GM12878 (cell line): ENCODE data around the gene MEP1A. TPM values are rescaled to one million over a fixed set of nuclear protein-coding genes. Genes with fewer than 3 reads are reported as not detected.

Experiments used
- ATAC-seq: fragments of 200-7000 bp; cut with Tn5 transposase; 3 replicates; pipeline ENCODE4 v1.9.1; 2020; ENCODE audit warnings: mild to moderate bottlenecking, moderate library complexity
- BruUV-seq: library from RNA; stranded (reverse); fragments of 400-500 nt; replicated peaks from 2 replicates; lab custom pipeline; 2021; lab: Mats Ljungman, UMichigan
- CTCF ChIA-PET: fragments of 300-600 bp; sonication (Branson Sonifier 250); formaldehyde crosslinking; extraction: SDS; loops from one replicate; lab custom pipeline; 2021; ENCODE audit warnings: inconsistent platforms; lab: Yijun Ruan, JAX
- POLR2A ChIA-PET: fragments of 350-600 bp; formaldehyde crosslinking; extraction: SDS; loops from one replicate; lab custom pipeline; 2021; ENCODE audit warnings: inconsistent platforms; lab: Charles Lee
- RAD21 ChIA-PET: fragments of 300-600 bp; sonication (Branson Sonifier 250); formaldehyde crosslinking; loops from one replicate; lab custom pipeline; 2023; ENCODE audit warnings: antibody characterized with exemption; ENCODE audit not compliant: unreplicated experiment; lab: Charles Lee
- SMC1A ChIA-PET: fragments of 300-600 bp; sonication (Branson Sonifier 250); formaldehyde crosslinking; loops from one replicate; lab custom pipeline; 2023; ENCODE audit not compliant: unreplicated experiment, uncharacterized antibody; lab: Charles Lee
- DNase-seq: peaks from one replicate; pipeline ENCODE4 v3.0.0-alpha.2; 2011; ENCODE audit warnings: low read depth, low spot score
- FAIRE-seq: peaks from 3 replicates; lab custom pipeline; 2011; peaks lifted over from hg19 to GRCh38; lab: Jason Lieb, UNC
- H2AFZ ChIP-seq: 2 replicates; pipeline ENCODE4 v1.6.0; 2011; ENCODE audit warnings: low read depth, low read length, control low read depth; ENCODE audit not compliant: control insufficient read depth
- H3K27ac ChIP-seq: 2 replicates; pipeline ENCODE4 v1.5.1; 2011; ENCODE audit warnings: control low read depth; ENCODE audit not compliant: control insufficient read depth, insufficient read depth
- H3K27me3 ChIP-seq, 2 experiments: replicated peaks in 1 of 2; 2 replicates each; pipeline versions ENCODE4 v1.6.0 to v1.6.1; 2011; ENCODE audit warnings: low read length in 1 of 2; ENCODE audit not compliant: control insufficient read depth in 2 of 2, insufficient read depth in 2 of 2
- H3K36me3 ChIP-seq, 2 experiments: 2 replicates each; pipeline ENCODE4 v1.5.1; 2011; ENCODE audit warnings: low read length in 1 of 2; ENCODE audit not compliant: control insufficient read depth in 2 of 2, insufficient read depth in 2 of 2
- H3K4me1 ChIP-seq: 2 replicates; pipeline ENCODE4 v1.6.1; 2011; ENCODE audit warnings: mild to moderate bottlenecking, low read length, moderate library complexity, mixed read lengths; ENCODE audit not compliant: control insufficient read depth, insufficient read depth
- H3K4me2 ChIP-seq: 2 replicates; pipeline ENCODE4 v1.6.0; 2011; ENCODE audit warnings: control low read depth; ENCODE audit not compliant: control insufficient read depth, insufficient read depth
- H3K4me3 ChIP-seq: fragments of 200-600 bp; sonication (generic); 2 replicates; pipeline ENCODE4 v1.5.1; 2016
- H3K79me2 ChIP-seq: 2 replicates; pipeline ENCODE4 v1.6.0; 2011; ENCODE audit warnings: low read length; ENCODE audit not compliant: control insufficient read depth, insufficient read depth
- H3K9ac ChIP-seq: 2 replicates; pipeline ENCODE4 v1.8.0; 2011; ENCODE audit warnings: low read length, control low read depth, mixed read lengths; ENCODE audit not compliant: control insufficient read depth, insufficient read depth
- H3K9me3 ChIP-seq: replicated peaks from 3 replicates; pipeline ENCODE4 v1.5.1; 2011; ENCODE audit warnings: mild to moderate bottlenecking, low read length; ENCODE audit not compliant: control insufficient read depth, insufficient read depth
- H4K20me1 ChIP-seq: 2 replicates; pipeline ENCODE4 v1.6.0; 2011; ENCODE audit not compliant: control insufficient read depth, insufficient read depth
- ATF3 ChIP-seq: IDR thresholded peaks from 2 replicates; pipeline ENCODE4 v1.6.1; 2011; ENCODE audit warnings: low read depth, mild to moderate bottlenecking, low read length, moderate library complexity, borderline replicate concordance; ENCODE audit errors: extremely low read depth
- E2F4 ChIP-seq: IDR thresholded peaks from 2 replicates; pipeline ENCODE4 v1.6.1; 2012; ENCODE audit warnings: low read depth, low read length, improper control_type of control experiment
- FOXK2 ChIP-seq: fragments of 450-650 bp; IDR thresholded peaks from 2 replicates; pipeline ENCODE4 v1.6.1; 2017; ENCODE audit warnings: mild to moderate bottlenecking, moderate library complexity
- GABPA ChIP-seq: IDR thresholded peaks from 2 replicates; pipeline ENCODE4 v1.6.1; 2014; ENCODE audit warnings: antibody characterized with exemption, low read depth, mild to moderate bottlenecking, inconsistent platforms
- HDGF ChIP-seq: fragments of 450-650 bp; IDR thresholded peaks from 2 replicates; pipeline ENCODE4 v1.6.1; 2016; ENCODE audit warnings: antibody characterized with exemption
- KDM1A ChIP-seq: fragments of 200-600 bp; sonication (generic); IDR thresholded peaks from 2 replicates; pipeline ENCODE4 v1.6.1; 2016; ENCODE audit warnings: borderline replicate concordance
- MEF2B ChIP-seq: fragments of 450-650 bp; IDR thresholded peaks from 2 replicates; pipeline ENCODE4 v1.6.1; 2018; ENCODE audit warnings: mild to moderate bottlenecking, moderate library complexity; ENCODE audit not compliant: partially characterized antibody, poor library complexity, severe bottlenecking
- NR2C1 ChIP-seq: fragments of 450-650 bp; IDR thresholded peaks from 2 replicates; pipeline ENCODE4 v1.6.1; 2017; ENCODE audit warnings: antibody characterized with exemption, mild to moderate bottlenecking, moderate library complexity
- POLR2A ChIP-seq: IDR thresholded peaks from 2 replicates; pipeline ENCODE4 v1.6.1; 2011; ENCODE audit warnings: low read depth, mild to moderate bottlenecking, low read length
- SUZ12 ChIP-seq: fragments of 200-600 bp; sonication (generic); IDR thresholded peaks from one replicate; pipeline ENCODE4 v1.6.1; 2018; ENCODE audit warnings: antibody characterized with exemption, mild to moderate bottlenecking; ENCODE audit not compliant: unreplicated experiment
- WGBS: methylation state at CpG from one replicate; pipeline ENCODE4 v1.1.6; 2016; ENCODE audit warnings: low lambda C conversion rate; ENCODE audit not compliant: insufficient replicate concordance, insufficient coverage; ENCODE audit errors: missing lambda C conversion rate; 5-methylcytosine and 5-hydroxymethylcytosine counted together
- in situ Hi-C: fragments of 300-500 bp; cut with MboI; formaldehyde crosslinking; loops from 9 replicates; pipeline ENCODE4 v1.14.3; 2018; ENCODE audit warnings: mixed read lengths
- intact Hi-C: fragments of 100-400 bp; cut with micrococcal nuclease; formaldehyde crosslinking; loops from one replicate; pipeline ENCODE4 v1.14.2; 2022; ENCODE audit not compliant: unreplicated experiment
- polyA plus RNA-seq, 11 experiments: library from polyadenylated mRNA; depleted of rRNA in 4 of 11; unstranded in 6 of 11; stranded (reverse) in 5 of 11; fragments of >200 nt; fragmentation: Nextera tagmentation in 4 of 11; fragmentation: Illumina TruSeq in 1 of 11; extraction: Ambion mirVana in 4 of 11; extraction: Trizol in 1 of 11; gene quantifications; 1 replicate in 1 of 11; 2 replicates in 10 of 11; pipeline versions ENCODE4 v1.2.1 to v1.2.3, GENCODE V29; 2011 to 2016; ENCODE audit warnings: inconsistent platforms in 2 of 11, missing spikeins in 2 of 11, low read depth in 1 of 11
- total RNA-seq, 4 experiments: library from RNA; depleted of rRNA in 3 of 4; stranded (reverse); fragments of >200 nt in 3 of 4; fragmentation: Illumina TruSeq in 1 of 4; extraction: Trizol in 1 of 4; gene quantifications; 2 replicates each; pipeline versions ENCODE4 v1.2.1 to v1.2.3, GENCODE V29; 2013 to 2021
- TF ChIP-seq, protein P1 (sequence below): fragments of 450-650 bp; IDR thresholded peaks from 2 replicates; pipeline ENCODE4 v1.6.1; 2017; ENCODE audit warnings: antibody characterized with exemption, mild to moderate bottlenecking, moderate library complexity
- TF ChIP-seq, protein P2 (sequence below): IDR thresholded peaks from 2 replicates; pipeline ENCODE4 v1.6.1; 2011; ENCODE audit warnings: low read depth, low read length, improper control_type of control experiment, borderline replicate concordance
- TF ChIP-seq, protein P3 (sequence below): IDR thresholded peaks from 2 replicates; pipeline ENCODE4 v1.6.1; 2012; ENCODE audit warnings: mild to moderate bottlenecking, low read depth, low read length
- TF ChIP-seq, protein P4 (sequence below): IDR thresholded peaks from 2 replicates; pipeline ENCODE4 v1.6.1; 2012; ENCODE audit warnings: low read length, inconsistent platforms

MEP1A gene
- total and polyA plus RNA-seq, 10 of the 15 experiments (the other 5 are each of a cell fraction or from before 2014, with no cell fraction given), result not detected

- TF ChIP-seq HDGF (no peak), POLR2A (no peak), GABPA (no peak), ATF3 (no peak), FOXK2 (no peak), MEF2B (no peak), KDM1A (no peak), NR2C1 (no peak), SUZ12 (no peak), E2F4 (no peak)
- TF ChIP-seq, protein P1, sequence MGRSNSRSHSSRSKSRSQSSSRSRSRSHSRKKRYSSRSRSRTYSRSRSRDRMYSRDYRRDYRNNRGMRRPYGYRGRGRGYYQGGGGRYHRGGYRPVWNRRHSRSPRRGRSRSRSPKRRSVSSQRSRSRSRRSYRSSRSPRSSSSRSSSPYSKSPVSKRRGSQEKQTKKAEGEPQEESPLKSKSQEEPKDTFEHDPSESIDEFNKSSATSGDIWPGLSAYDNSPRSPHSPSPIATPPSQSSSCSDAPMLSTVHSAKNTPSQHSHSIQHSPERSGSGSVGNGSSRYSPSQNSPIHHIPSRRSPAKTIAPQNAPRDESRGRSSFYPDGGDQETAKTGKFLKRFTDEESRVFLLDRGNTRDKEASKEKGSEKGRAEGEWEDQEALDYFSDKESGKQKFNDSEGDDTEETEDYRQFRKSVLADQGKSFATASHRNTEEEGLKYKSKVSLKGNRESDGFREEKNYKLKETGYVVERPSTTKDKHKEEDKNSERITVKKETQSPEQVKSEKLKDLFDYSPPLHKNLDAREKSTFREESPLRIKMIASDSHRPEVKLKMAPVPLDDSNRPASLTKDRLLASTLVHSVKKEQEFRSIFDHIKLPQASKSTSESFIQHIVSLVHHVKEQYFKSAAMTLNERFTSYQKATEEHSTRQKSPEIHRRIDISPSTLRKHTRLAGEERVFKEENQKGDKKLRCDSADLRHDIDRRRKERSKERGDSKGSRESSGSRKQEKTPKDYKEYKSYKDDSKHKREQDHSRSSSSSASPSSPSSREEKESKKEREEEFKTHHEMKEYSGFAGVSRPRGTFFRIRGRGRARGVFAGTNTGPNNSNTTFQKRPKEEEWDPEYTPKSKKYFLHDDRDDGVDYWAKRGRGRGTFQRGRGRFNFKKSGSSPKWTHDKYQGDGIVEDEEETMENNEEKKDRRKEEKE, result no peak
- TF ChIP-seq, protein P2, sequence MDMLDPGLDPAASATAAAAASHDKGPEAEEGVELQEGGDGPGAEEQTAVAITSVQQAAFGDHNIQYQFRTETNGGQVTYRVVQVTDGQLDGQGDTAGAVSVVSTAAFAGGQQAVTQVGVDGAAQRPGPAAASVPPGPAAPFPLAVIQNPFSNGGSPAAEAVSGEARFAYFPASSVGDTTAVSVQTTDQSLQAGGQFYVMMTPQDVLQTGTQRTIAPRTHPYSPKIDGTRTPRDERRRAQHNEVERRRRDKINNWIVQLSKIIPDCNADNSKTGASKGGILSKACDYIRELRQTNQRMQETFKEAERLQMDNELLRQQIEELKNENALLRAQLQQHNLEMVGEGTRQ, result no peak
- TF ChIP-seq, protein P3, sequence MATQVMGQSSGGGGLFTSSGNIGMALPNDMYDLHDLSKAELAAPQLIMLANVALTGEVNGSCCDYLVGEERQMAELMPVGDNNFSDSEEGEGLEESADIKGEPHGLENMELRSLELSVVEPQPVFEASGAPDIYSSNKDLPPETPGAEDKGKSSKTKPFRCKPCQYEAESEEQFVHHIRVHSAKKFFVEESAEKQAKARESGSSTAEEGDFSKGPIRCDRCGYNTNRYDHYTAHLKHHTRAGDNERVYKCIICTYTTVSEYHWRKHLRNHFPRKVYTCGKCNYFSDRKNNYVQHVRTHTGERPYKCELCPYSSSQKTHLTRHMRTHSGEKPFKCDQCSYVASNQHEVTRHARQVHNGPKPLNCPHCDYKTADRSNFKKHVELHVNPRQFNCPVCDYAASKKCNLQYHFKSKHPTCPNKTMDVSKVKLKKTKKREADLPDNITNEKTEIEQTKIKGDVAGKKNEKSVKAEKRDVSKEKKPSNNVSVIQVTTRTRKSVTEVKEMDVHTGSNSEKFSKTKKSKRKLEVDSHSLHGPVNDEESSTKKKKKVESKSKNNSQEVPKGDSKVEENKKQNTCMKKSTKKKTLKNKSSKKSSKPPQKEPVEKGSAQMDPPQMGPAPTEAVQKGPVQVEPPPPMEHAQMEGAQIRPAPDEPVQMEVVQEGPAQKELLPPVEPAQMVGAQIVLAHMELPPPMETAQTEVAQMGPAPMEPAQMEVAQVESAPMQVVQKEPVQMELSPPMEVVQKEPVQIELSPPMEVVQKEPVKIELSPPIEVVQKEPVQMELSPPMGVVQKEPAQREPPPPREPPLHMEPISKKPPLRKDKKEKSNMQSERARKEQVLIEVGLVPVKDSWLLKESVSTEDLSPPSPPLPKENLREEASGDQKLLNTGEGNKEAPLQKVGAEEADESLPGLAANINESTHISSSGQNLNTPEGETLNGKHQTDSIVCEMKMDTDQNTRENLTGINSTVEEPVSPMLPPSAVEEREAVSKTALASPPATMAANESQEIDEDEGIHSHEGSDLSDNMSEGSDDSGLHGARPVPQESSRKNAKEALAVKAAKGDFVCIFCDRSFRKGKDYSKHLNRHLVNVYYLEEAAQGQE, result no peak
- TF ChIP-seq, protein P4, sequence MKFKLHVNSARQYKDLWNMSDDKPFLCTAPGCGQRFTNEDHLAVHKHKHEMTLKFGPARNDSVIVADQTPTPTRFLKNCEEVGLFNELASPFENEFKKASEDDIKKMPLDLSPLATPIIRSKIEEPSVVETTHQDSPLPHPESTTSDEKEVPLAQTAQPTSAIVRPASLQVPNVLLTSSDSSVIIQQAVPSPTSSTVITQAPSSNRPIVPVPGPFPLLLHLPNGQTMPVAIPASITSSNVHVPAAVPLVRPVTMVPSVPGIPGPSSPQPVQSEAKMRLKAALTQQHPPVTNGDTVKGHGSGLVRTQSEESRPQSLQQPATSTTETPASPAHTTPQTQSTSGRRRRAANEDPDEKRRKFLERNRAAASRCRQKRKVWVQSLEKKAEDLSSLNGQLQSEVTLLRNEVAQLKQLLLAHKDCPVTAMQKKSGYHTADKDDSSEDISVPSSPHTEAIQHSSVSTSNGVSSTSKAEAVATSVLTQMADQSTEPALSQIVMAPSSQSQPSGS, result no peak
- TF ChIP-seq, all 136 proteins: peak for 0
- Histone ChIP-seq H3K9me3 (no peaks in the 10 kb centered on the region), H3K4me2 (no peak overlapping the region), H3K9ac (no peak overlapping the region), H3K27ac (no peak overlapping the region), H3K4me3 (no peak overlapping the region), H3K27me3 (no peaks in the 10 kb centered on the region), H3K36me3 (no peaks in the 10 kb centered on the region), H2AFZ (no peak overlapping the region), H3K4me1 (no peaks in the 10 kb centered on the region), H3K79me2 (no peaks in the 10 kb centered on the region), H4K20me1 (no peaks in the 10 kb centered on the region)
- in situ Hi-C loops (no loop called here), intact Hi-C loops (no loop called here)
- POLR2A ChIA-PET, result no interaction called here
- CTCF ChIA-PET, result no interaction called here
- DNase-seq, result no peak
- BruUV-seq, result no TSS peak
- WGBS, result 10% methylated on average over 3 of the region's 3 CpGs
- no peak for FAIRE-seq
- no peak for ATAC-seq
- RAD21 ChIA-PET, result no interaction called here
- SMC1A ChIA-PET, result no interaction called here
These were observed 32.3 kb upstream of the MEP1A start for GRCh38 chr6:46760925-46761324.
